CD4-positive, alpha-beta T cell (primary cell): ENCODE results near the gene PHF2. TPM values are rescaled to one million over a fixed set of nuclear protein-coding genes. Genes with fewer than 3 reads are reported as not detected.

ENCODE experiments used
- ATAC-seq: fragments of 200-7000 bp; cut with Tn5 transposase; one replicate; pipeline ENCODE4 v1.10.0; 2022; ENCODE audit warnings: mild to moderate bottlenecking; ENCODE audit not compliant: poor library complexity
- CTCF ChIA-PET: fragments of 350-600 bp; sonication (Branson Sonifier 250); formaldehyde crosslinking; loops from one replicate; lab custom pipeline; 2021; ENCODE audit warnings: antibody characterized with exemption, inconsistent platforms; lab: Charles Lee
- POLR2A ChIA-PET: fragments of 350-600 bp; sonication (Branson Sonifier 250); formaldehyde crosslinking; loops from one replicate; lab custom pipeline; 2021; ENCODE audit warnings: antibody characterized with exemption, inconsistent platforms; lab: Charles Lee
- DNase-seq, 14 experiments: peaks; one replicate each; pipeline ENCODE4 v3.0.0-alpha.2; 2013 to 2020; ENCODE audit warnings: mixed read lengths in 2 of 14
- H3K27ac ChIP-seq, 2 donors: one replicate each; pipeline versions ENCODE4 v1.5.1 to v1.7.0; 2013; ENCODE audit warnings: low read length in 2 of 2, low read depth in 1 of 2, mild to moderate bottlenecking in 1 of 2
- H3K27me3 ChIP-seq, 2 experiments: 1 replicate in 1 of 2; 2 replicates in 1 of 2; pipeline versions ENCODE4 v1.6.1 to v1.7.0; 2013; ENCODE audit warnings: low read length in 2 of 2, control low read depth in 1 of 2, mild to moderate bottlenecking in 1 of 2, moderate library complexity in 1 of 2; ENCODE audit not compliant: insufficient read depth in 2 of 2, control insufficient read depth in 1 of 2
- H3K36me3 ChIP-seq: one replicate; pipeline ENCODE4 v1.6.1; 2013; ENCODE audit warnings: low read length, control low read depth; ENCODE audit not compliant: insufficient read depth
- H3K4me1 ChIP-seq: one replicate; pipeline ENCODE4 v1.6.1; 2013; ENCODE audit warnings: low read length, control low read depth; ENCODE audit not compliant: insufficient read depth
- H3K4me3 ChIP-seq: one replicate; pipeline ENCODE4 v1.5.1; 2013; ENCODE audit warnings: mild to moderate bottlenecking, low read length, moderate library complexity
- H3K9me3 ChIP-seq, 2 experiments: 1 replicate in 1 of 2; 2 replicates in 1 of 2; pipeline versions ENCODE4 v1.6.1 to v1.7.0; 2013; ENCODE audit warnings: low read length in 2 of 2, mild to moderate bottlenecking in 2 of 2, control low read depth in 1 of 2, moderate library complexity in 1 of 2; ENCODE audit not compliant: control insufficient read depth in 1 of 2, insufficient read depth in 1 of 2
- H3K27ac Mint-ChIP-seq: one replicate; pipeline ENCODE4 v1.8.0; 2020; ENCODE audit warnings: mixed read lengths
- H3K27me3 Mint-ChIP-seq: one replicate; pipeline ENCODE4 v1.8.0; 2021; ENCODE audit warnings: mixed read lengths
- H3K36me3 Mint-ChIP-seq: one replicate; pipeline ENCODE4 v1.8.0; 2021; ENCODE audit warnings: low read depth, mixed read lengths
- H3K4me1 Mint-ChIP-seq: one replicate; pipeline ENCODE4 v1.8.0; 2021; ENCODE audit warnings: low read depth, mixed read lengths
- H3K4me3 Mint-ChIP-seq: one replicate; pipeline ENCODE4 v1.8.0; 2020; ENCODE audit warnings: mild to moderate bottlenecking, mixed read lengths
- H3K9me3 Mint-ChIP-seq: one replicate; pipeline ENCODE4 v1.8.0; 2020; ENCODE audit warnings: mixed read lengths
- CTCF ChIP-seq: fragments of 200-600 bp; IDR thresholded peaks from one replicate; pipeline ENCODE4 v1.8.0; 2022; ENCODE audit warnings: antibody characterized with exemption, mild to moderate bottlenecking
- intact Hi-C, 2 experiments: fragments of 100-400 bp; cut with DNase I in 1 of 2; cut with micrococcal nuclease in 1 of 2; formaldehyde crosslinking; loops; one replicate each; pipeline versions ENCODE4 v1.15.1 to v1.9.0; 2023 to 2025; cut with DNase I, micrococcal nuclease
- total RNA-seq, 174 experiments: library from RNA in 2 of 174; stranded (reverse) in 2 of 174; gene quantifications; one replicate each; pipeline ENCODE4 v1.2.3 and lab custom pipeline; 2021 to 2026

Gene PHF2
- total RNA-seq, 2 experiments from 2014 or later, result 27.3 to 28.8 TPM

- H3K36me3 ChIP-seq, result no peaks in the 10 kb centered on the region
- H3K9me3 ChIP-seq, result no peaks in the 10 kb centered on the region
- intact Hi-C loops, result no loop called here
- POLR2A ChIA-PET, result interaction anchor here (0.9 kb wide), 1 partner anchor 16 kb away, joined by 3 read pairs; no protein-coding TSS in a partner anchor
- H3K27me3 ChIP-seq, result no peaks in the 10 kb centered on the region
- DNase-seq, result no peak
- ATAC-seq, result no peak
- Mint-ChIP-seq H3K27me3 (no peaks in the 10 kb centered on the region), H3K9me3 (no peaks in the 10 kb centered on the region), H3K4me3 (no peak overlapping the region), H3K4me1 (peaks cover 89% of the 10 kb centered on the region), H3K27ac (peak overlapping the region; percentile 9), H3K36me3 (peaks cover 27% of the 10 kb centered on the region)
- TF ChIP-seq CTCF, result no peak
- peaks cover 43% of the 10 kb centered on the region for H3K4me1 ChIP-seq
- CTCF ChIA-PET, result no interaction called here
- H3K4me3 ChIP-seq, result no peak overlapping the region
- no peak overlapping the region for H3K27ac ChIP-seq
Measured at GRCh38 chr9:93582550-93582949, 6.2 kb downstream of the PHF2 start.

GRCh38 chr9:93585259-93585658 is 8.9 kb downstream of the PHF2 start:
- Mint-ChIP-seq H3K4me1 (peaks cover 87% of the 10 kb centered on the region), H3K9me3 (no peaks in the 10 kb centered on the region), H3K4me3 (no peak overlapping the region), H3K27ac (no peak overlapping the region), H3K27me3 (no peaks in the 10 kb centered on the region), H3K36me3 (peaks cover 20% of the 10 kb centered on the region)
- TF ChIP-seq CTCF, result no peak
- ChIA-PET POLR2A (no interaction called here), CTCF (no interaction called here)
- no peaks in the 10 kb centered on the region for H3K36me3 ChIP-seq
- no peak for DNase-seq
- no peak overlapping the region for H3K27ac ChIP-seq
- intact Hi-C loops, result no loop called here
- ATAC-seq, result no peak
- no peaks in the 10 kb centered on the region for H3K9me3 ChIP-seq
- no peaks in the 10 kb centered on the region for H3K27me3 ChIP-seq
- no peak overlapping the region for H3K4me3 ChIP-seq
- peaks cover 52% of the 10 kb centered on the region for H3K4me1 ChIP-seq

- Histone ChIP-seq H3K9me3 (no peaks in the 10 kb centered on the region), H3K36me3 (no peaks in the 10 kb centered on the region), H3K27ac (no peak overlapping the region), H3K27me3 (no peaks in the 10 kb centered on the region), H3K4me3 (no peak overlapping the region), H3K4me1 (peaks cover 52% of the 10 kb centered on the region)
- Mint-ChIP-seq H3K9me3 (no peaks in the 10 kb centered on the region), H3K36me3 (peaks cover 20% of the 10 kb centered on the region), H3K4me3 (no peak overlapping the region), H3K4me1 (peaks cover 87% of the 10 kb centered on the region), H3K27me3 (no peaks in the 10 kb centered on the region), H3K27ac (no peak overlapping the region)
- DNase-seq (no peak), ATAC-seq (no peak)
- POLR2A ChIA-PET, result no interaction called here
- TF ChIP-seq CTCF, result no peak
- intact Hi-C loops, result no loop called here
- CTCF ChIA-PET, result no interaction called here
Measured at GRCh38 chr9:93585695-93586094, 9.3 kb downstream of the PHF2 start.
